Measurements from ENCODE around the gene COL1A1.

COL1A1 gene

GRCh38 chr17:50172936-50173334 lies 28.5 kb downstream of the COL1A1 start:
- no peak for TF ChIP-seq EZH2 (IDR thresholded peaks at IDR 0.05; ENCODE audit: borderline replicate concordance, low read depth, low read length, severe bottlenecking)
- TF ChIP-seq, protein P1, sequence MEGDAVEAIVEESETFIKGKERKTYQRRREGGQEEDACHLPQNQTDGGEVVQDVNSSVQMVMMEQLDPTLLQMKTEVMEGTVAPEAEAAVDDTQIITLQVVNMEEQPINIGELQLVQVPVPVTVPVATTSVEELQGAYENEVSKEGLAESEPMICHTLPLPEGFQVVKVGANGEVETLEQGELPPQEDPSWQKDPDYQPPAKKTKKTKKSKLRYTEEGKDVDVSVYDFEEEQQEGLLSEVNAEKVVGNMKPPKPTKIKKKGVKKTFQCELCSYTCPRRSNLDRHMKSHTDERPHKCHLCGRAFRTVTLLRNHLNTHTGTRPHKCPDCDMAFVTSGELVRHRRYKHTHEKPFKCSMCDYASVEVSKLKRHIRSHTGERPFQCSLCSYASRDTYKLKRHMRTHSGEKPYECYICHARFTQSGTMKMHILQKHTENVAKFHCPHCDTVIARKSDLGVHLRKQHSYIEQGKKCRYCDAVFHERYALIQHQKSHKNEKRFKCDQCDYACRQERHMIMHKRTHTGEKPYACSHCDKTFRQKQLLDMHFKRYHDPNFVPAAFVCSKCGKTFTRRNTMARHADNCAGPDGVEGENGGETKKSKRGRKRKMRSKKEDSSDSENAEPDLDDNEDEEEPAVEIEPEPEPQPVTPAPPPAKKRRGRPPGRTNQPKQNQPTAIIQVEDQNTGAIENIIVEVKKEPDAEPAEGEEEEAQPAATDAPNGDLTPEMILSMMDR (IDR thresholded peaks at IDR 0.05; ENCODE audit: borderline replicate concordance, extremely low read depth, low read length, poor library complexity, severe bottlenecking): no peak
- H3K4me3 ChIP-seq (ENCODE audit: low read depth in 1 of 2, low read length in 2 of 2): no peak overlapping the region
- no peaks in the 10 kb centered on the region for H3K79me2 ChIP-seq (ENCODE audit: insufficient read depth, low read length)
- H3K27me3 ChIP-seq (ENCODE audit: insufficient read depth, low read length, poor library complexity): no peaks in the 10 kb centered on the region
- no peaks in the 10 kb centered on the region for H3K4me1 ChIP-seq (ENCODE audit: insufficient read depth, low read length)
- H3K4me2 ChIP-seq (ENCODE audit: insufficient read depth, low read length): no peak overlapping the region
- H3K9ac ChIP-seq (ENCODE audit: low read depth, low read length): no peak overlapping the region
- no peaks in the 10 kb centered on the region for H3K36me3 ChIP-seq (ENCODE audit: insufficient read depth, low read length)
- H2AFZ ChIP-seq (ENCODE audit: low read depth, low read length): no peak overlapping the region
- H3K9me3 ChIP-seq (ENCODE audit: insufficient read depth, low read length, severe bottlenecking): no peaks in the 10 kb centered on the region
- ATAC-seq (ENCODE audit: insufficient read depth, low read depth): no peak
- DNase-seq: no peak
- H3K27ac ChIP-seq (ENCODE audit: low read length): no peak overlapping the region
- no peaks in the 10 kb centered on the region for H4K20me1 ChIP-seq (ENCODE audit: insufficient read depth, low read length)

GRCh38 chr17:50172130-50172529 lies 29.3 kb downstream of the COL1A1 start:
- TF ChIP-seq EZH2 (IDR thresholded peaks at IDR 0.05; ENCODE audit: borderline replicate concordance, low read depth, low read length, severe bottlenecking): no peak
- TF ChIP-seq, protein P1 (IDR thresholded peaks at IDR 0.05; ENCODE audit: borderline replicate concordance, extremely low read depth, low read length, poor library complexity, severe bottlenecking): no peak
- Histone ChIP-seq H3K79me2 (ENCODE audit: insufficient read depth, low read length) (no peaks in the 10 kb centered on the region), H3K36me3 (ENCODE audit: insufficient read depth, low read length) (no peaks in the 10 kb centered on the region), H2AFZ (ENCODE audit: low read depth, low read length) (no peak overlapping the region), H3K4me1 (ENCODE audit: insufficient read depth, low read length) (no peaks in the 10 kb centered on the region), H3K4me2 (ENCODE audit: insufficient read depth, low read length) (no peak overlapping the region), H3K9ac (ENCODE audit: low read depth, low read length) (no peak overlapping the region), H3K4me3 (ENCODE audit: low read depth in 1 of 2, low read length in 2 of 2) (no peak overlapping the region), H4K20me1 (ENCODE audit: insufficient read depth, low read length) (no peaks in the 10 kb centered on the region), H3K27me3 (ENCODE audit: insufficient read depth, low read length, poor library complexity) (no peaks in the 10 kb centered on the region), H3K9me3 (ENCODE audit: insufficient read depth, low read length, severe bottlenecking) (no peaks in the 10 kb centered on the region), H3K27ac (ENCODE audit: low read length) (no peak overlapping the region)
- no peak for DNase-seq
- no peak for ATAC-seq (ENCODE audit: insufficient read depth, low read depth)

DNA sequence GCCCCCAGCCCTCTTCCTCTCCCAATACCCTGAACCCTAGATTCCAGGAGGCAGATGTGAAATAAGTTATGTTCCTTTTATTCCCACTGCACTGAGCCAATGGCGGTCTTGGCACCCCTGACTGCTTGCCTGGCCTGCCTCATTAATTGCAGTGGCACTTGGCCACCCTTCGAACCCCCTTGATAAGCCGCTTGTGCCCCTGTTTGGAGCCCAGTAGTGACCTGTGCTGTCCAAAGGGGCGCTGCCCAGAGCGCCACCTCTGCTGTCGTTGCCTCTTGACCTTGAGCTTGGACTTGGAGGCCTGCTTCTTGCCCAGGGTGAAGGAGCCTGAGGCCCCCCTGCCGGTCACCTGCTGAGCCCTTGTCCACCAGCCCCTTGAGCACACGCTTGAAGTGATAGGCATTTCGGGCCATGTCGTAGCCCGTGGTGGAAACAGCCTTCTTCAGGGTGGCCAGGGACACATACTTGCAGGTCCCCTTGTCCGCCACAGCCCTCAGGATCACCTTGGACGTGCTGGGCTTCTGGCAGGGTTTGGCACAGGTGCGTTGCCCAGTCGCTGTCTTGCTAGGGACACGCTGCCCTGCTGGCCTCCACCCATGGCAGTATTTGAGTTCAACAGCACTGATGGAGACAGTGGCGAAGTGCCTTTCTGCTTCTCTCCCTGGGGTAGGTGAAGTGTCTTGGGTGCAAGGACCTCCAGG lies 29.9 kb downstream of the COL1A1 start:
- Histone ChIP-seq H3K4me2 (ENCODE audit: insufficient read depth, low read length) (no peak overlapping the region), H3K36me3 (ENCODE audit: insufficient read depth, low read length) (no peaks in the 10 kb centered on the region), H3K4me1 (ENCODE audit: insufficient read depth, low read length) (no peaks in the 10 kb centered on the region), H3K79me2 (ENCODE audit: insufficient read depth, low read length) (no peaks in the 10 kb centered on the region), H3K4me3 (ENCODE audit: low read depth in 1 of 2, low read length in 2 of 2) (no peak overlapping the region), H4K20me1 (ENCODE audit: insufficient read depth, low read length) (no peaks in the 10 kb centered on the region), H3K9me3 (ENCODE audit: insufficient read depth, low read length, severe bottlenecking) (no peaks in the 10 kb centered on the region), H3K27me3 (ENCODE audit: insufficient read depth, low read length, poor library complexity) (no peaks in the 10 kb centered on the region), H3K9ac (ENCODE audit: low read depth, low read length) (no peak overlapping the region), H2AFZ (ENCODE audit: low read depth, low read length) (no peak overlapping the region), H3K27ac (ENCODE audit: low read length) (no peak overlapping the region)
- ATAC-seq (ENCODE audit: insufficient read depth, low read depth) (no peak), DNase-seq (no peak)
- no peak for TF ChIP-seq EZH2 (IDR thresholded peaks at IDR 0.05; ENCODE audit: borderline replicate concordance, low read depth, low read length, severe bottlenecking)
- TF ChIP-seq, protein P1 (IDR thresholded peaks at IDR 0.05; ENCODE audit: borderline replicate concordance, extremely low read depth, low read length, poor library complexity, severe bottlenecking): no peak

Data from DND-41 (cell line).